Right ventricle myocardium inferior (tissue), 1 donor: ENCODE data around the gene TBCE. TPM values are rescaled to one million over a fixed set of nuclear protein-coding genes. Genes with fewer than 3 reads are reported as not detected.

Experiments used
- ATAC-seq: fragments of 200-7000 bp; cut with Tn5 transposase; one replicate; pipeline ENCODE4 v1.9.1; 2020; ENCODE audit warnings: mild to moderate bottlenecking, moderate library complexity
- DNase-seq: peaks from one replicate; pipeline ENCODE4 v3.0.0; 2021; ENCODE audit errors: missing footprints
- intact Hi-C: fragments of 100-400 bp; cut with DNase I; formaldehyde crosslinking; loops from one replicate; pipeline ENCODE4 v1.11.0; 2022
- long read RNA-seq: library from polyadenylated mRNA; unstranded; transcript quantifications from one replicate; pipeline ENCODE4 v2.0.0, GENCODE V29; 2021
- total RNA-seq: library from RNA; stranded (reverse); fragmentation: NEBNext Ultra II Directional; extraction: Animal tissue kit (Norgen Biotek cat#: 25700); gene quantifications from one replicate; pipeline ENCODE4 v1.2.1, GENCODE V29; 2021
- donor health status: DM: no; HTN: yes; CAD: no; lungs with severe emphysema.

The TBCE gene, protein sequence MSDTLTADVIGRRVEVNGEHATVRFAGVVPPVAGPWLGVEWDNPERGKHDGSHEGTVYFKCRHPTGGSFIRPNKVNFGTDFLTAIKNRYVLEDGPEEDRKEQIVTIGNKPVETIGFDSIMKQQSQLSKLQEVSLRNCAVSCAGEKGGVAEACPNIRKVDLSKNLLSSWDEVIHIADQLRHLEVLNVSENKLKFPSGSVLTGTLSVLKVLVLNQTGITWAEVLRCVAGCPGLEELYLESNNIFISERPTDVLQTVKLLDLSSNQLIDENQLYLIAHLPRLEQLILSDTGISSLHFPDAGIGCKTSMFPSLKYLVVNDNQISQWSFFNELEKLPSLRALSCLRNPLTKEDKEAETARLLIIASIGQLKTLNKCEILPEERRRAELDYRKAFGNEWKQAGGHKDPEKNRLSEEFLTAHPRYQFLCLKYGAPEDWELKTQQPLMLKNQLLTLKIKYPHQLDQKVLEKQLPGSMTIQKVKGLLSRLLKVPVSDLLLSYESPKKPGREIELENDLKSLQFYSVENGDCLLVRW
- 22.8 TPM for total RNA-seq
- long read RNA-seq, full-length matches to known transcripts = 7 of 7 reads
- long read RNA-seq, partial matches to known transcripts = 0 of 7 reads
- long read RNA-seq, other reads (novel, unspliced or antisense) = 0 of 7 reads

DNA sequence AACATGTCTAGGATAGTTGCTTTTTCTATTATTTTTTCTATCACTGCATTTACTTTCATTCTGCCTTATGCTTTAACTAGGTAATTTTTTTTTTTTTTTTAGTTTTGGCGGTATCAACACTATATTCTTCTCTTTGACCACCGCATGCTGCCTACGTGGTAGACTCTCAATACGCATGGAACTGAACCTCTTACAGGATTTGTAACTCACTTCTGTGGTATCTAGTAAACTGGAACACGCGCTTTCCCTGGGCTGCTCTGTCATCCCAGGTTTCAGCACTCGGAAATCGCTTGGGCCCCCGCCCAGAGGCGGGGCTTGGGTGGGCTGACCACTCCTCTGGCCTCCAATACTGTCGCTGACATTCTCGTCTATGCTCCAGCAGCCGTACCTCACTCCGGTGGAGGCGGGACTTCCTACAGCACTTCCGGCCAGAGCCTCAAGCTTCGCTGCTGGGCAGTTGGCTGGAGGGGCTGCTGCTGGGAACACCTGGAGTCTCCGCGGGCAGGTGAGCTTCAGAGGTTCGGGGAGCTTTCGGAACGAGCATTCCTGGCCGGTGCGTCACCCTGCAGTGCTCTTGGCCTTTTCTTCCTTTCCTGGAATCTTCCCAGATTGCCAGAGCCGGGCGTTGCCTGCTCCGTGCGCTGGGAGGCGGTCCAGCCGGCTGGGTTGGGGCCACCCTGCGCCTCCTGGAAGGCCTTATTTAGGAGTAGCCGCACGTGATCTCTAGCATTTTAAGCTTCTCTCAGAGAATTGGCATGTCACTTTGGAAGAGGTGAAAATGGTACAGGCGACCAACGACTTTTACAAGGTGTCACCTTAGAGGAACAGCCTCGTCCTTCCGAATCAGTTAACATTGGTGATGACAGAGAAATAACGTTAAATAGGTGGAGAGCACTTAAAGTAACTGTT is at the start of gene TBCE:
Gene TBCE (plus strand): TSS at position 428 of the 909 bp plus-strand sequence. CDS start 12,623 bp downstream, outside the sequence.
- DNase-seq (peak; percentile 98), ATAC-seq (peak; percentile 100)
- intact Hi-C loops = loop anchor here (1.0 kb wide), 1 partner anchor 39 kb away; the partner anchor contains the start of genes ARID4B and GGPS1

- intact Hi-C loops = no loop called here
- DNase-seq (no peak), ATAC-seq (no peak)
These were observed 48.0 kb upstream of the TBCE start for GRCh38 chr1:235319255-235319654.

GRCh38 chr1:235320521-235321179 is 46.6 kb upstream of the TBCE start:
- no peak for DNase-seq
- no peak for ATAC-seq
- intact Hi-C loops = loop anchor here (10.0 kb wide), 1 partner anchor 94 kb away; no protein-coding TSS in a partner anchor

GRCh38 chr1:235324296-235324695 is 42.9 kb upstream of the TBCE start:
- DNase-seq (no peak), ATAC-seq (no peak)
- intact Hi-C loops = loop anchor here (10.0 kb wide), 1 partner anchor 91 kb away; no protein-coding TSS in a partner anchor

DNA sequence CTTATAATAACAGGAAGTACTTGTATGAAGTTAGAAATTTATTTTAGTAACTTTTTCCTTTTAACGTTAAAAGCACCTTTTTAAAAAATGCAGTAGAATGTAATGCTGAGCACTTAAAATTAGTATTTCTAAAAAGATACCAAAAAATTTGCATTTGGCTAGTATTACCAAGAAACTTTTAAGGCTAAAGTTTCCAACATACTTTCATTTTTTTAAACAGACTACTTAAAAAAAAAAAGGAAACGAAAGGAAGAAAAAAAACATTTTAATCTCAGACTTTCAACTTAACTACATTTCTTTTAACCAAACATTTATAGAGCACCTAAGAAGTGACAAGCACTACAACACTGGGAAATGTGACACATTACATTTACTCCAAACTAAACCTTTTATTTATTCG is 42.1 kb upstream of the TBCE start:
- DNase-seq = no peak
- intact Hi-C loops = loop anchor here (10.0 kb wide), 1 partner anchor 90 kb away; no protein-coding TSS in a partner anchor
- ATAC-seq = no peak

DNA sequence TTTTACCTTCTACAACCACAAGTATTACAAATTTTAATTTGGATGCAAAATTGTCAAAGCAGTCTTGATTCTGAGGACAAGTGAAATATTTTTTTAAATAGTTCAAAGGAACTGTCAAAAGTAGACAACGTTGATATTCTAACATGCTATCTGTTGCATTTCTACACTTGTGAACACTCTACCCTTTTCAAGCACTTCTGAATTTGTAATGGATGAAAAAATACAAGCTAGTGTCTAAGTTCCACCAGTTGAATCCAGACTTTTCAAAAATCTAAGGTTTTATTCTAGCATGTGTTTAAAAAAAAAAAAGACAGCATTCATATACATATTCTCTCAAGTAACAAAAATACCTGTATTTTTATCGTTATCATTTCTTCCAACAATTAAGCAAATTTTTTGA is 41.4 kb upstream of the TBCE start:
- intact Hi-C loops = loop anchor here (10.0 kb wide), 1 partner anchor 89 kb away; no protein-coding TSS in a partner anchor
- ATAC-seq (no peak), DNase-seq (no peak)

DNA sequence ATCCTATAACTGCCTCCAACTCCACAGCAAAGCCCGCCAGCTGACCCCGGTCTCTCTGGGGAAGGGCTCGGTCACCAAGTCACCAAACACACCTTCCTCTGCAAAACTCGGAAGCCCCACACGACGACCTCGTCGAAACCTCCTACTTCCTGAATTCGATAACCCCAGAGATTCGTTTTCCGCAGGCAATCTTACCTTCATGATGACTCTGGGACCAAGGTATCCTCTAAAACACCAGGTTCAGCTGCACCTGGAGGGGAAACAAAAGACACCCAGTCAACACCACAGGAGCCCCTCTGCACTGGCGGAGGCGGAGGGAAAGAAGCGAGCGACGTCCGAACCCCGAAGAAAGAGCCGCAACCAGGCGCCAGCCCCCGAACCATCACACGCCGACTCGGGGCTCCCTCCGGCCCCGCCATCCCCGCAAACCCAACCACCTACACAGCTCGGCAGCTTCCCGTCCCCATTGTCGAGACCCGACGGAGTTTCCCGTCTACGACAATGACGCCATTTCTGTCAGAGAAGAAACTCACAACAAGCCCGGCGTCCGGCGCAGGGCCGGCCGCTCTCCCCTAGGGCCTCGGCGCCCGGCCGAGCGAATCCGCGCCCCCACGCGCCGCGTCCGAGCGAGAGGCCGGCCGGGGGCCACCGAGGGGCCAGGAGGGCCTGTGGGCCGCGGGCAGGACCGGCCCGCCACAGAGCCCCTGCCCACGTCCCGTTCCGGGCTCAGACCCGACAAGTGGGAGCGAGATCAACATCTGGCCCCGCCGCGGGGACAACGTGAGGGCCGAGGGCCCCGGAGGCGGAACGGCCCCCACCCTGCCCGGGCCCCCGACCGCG is 40.3 kb upstream of the TBCE start:
- DNase-seq (peak; percentile 76), ATAC-seq (no peak)
- intact Hi-C loops = loop anchor here (10.0 kb wide), 1 partner anchor 88 kb away; no protein-coding TSS in a partner anchor

DNA sequence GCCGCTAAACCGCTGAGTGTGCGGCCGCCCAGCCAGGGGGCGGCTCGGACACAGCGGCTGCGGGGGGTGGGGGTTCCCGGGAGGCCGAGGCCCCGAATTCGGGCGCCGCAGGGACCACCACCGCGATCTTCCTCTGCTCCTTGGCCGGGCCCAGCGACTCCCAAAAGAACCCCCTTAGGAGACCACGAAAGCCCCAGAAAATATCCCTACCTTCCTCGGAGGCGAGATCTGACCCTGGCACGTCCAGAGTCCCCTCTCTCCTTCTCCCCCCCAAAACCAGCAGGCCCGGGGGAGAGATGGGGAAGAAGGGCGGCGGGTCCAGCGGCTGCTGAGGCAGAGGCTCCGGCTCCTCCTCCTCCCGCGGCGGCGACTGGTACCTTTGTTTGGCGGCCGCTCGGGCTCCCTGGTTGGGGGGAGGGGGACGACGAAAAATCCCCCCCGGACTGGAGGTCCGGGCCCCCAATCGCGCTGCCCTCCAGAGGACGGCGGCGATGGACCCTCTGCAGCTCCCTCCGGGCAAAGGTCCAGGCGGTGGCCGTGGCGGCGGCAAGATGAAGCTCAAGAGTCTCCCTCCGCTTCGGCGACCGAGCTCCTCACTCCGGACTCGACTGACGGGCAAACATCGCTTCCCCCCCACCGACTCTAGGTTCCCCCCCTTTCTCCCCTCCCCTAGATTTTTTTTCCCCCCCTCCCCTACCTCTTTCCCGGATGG is 39.5 kb upstream of the TBCE start, which contains the start of gene ARID4B:
Gene ARID4B (minus strand): TSS at position 621 of the 712 bp plus-strand sequence. CDS start 1,260 bp downstream, outside the sequence.
- intact Hi-C loops = loop anchor here (1.0 to 10.0 kb wide), 2 partner anchors 40 to 87 kb away; partner anchors contain the start of gene TBCE
- DNase-seq (peak; percentile 90), ATAC-seq (peak; percentile 26)

- ATAC-seq (peak; percentile 94), DNase-seq (peak; percentile 99)
- intact Hi-C loops = loop anchor here (1.0 to 10.0 kb wide), 2 partner anchors 39 to 86 kb away; partner anchors contain the start of gene TBCE
These were observed 38.7 kb upstream of the TBCE start, which contains the start of gene GGPS1 for GRCh38 chr1:235328271-235329138. Gene GGPS1 (plus strand): TSS chr1:235328570. CDS start chr1:235335265, 6,695 bp downstream.

- intact Hi-C loops = loop anchor here (10.0 kb wide), 1 partner anchor 85 kb away; no protein-coding TSS in a partner anchor
- no peak for ATAC-seq
- no peak for DNase-seq
These were observed 37.9 kb upstream of the TBCE start for GRCh38 chr1:235329139-235329902.

DNA sequence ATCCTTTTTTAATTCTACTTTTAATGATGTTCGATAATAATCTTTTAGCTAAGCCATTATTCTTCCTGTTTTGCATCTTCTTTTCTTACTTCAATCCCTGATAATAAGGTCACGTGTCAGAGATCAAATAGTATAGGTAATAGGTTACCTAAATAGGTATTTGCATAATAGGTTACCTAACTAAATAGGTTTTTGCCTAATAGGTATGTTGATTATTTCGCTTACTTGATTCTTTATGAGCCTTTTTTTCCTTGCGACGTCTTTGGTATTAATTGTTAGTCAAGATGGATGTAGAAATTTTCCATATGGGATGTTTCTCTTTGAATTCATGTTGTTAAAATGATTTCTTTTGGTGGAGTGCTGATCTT is 36.3 kb upstream of the TBCE start:
- DNase-seq (no peak), ATAC-seq (no peak)
- intact Hi-C loops = loop anchor here (1.0 kb wide), 1 partner anchor 79 kb away; no protein-coding TSS in a partner anchor

DNA sequence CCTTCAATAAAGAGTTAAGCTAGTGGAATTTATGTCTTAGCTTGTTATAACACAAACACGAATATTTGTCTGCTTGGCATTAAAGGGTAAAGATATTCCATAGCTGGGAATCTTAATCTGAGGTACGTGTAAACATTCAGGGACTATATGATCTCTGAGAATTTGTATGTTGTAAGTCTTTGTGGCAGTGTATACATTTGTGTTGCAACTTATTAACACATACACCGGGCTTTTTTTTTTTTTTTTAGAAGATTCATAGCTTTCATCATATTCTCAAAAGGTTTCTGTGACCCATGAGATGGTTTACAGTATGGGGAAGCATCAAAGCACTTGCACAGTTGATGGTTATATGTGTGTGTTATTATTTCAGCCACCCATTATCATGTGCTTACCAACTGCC is 35.8 kb upstream of the TBCE start:
- DNase-seq = no peak
- ATAC-seq = no peak
- intact Hi-C loops = no loop called here

DNA sequence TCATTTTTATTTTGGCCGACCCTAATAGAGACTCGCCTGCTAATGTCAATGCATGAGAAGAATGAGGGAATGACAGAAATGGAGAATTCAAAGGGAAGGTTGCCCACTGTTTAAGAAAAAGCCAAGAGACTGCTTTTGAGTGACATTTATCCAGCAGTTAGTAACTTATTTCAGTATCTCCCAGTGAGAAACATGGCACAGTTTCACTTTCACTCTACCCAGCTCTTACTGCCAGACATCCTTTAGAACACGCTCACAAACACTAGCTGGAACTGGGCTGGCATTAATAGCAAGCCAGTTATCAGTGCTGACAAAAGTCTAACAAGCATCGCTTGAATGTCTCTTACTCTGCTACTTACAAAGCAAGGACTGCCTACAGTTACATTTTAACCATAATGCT is 30.3 kb upstream of the TBCE start:
- intact Hi-C loops = no loop called here
- ATAC-seq (peak; percentile 93), DNase-seq (no peak)

- ATAC-seq = no peak
- no peak for DNase-seq
- intact Hi-C loops = no loop called here
These were observed 27.5 kb upstream of the TBCE start for GRCh38 chr1:235339746-235340145.

GRCh38 chr1:235341334-235341733 is 25.9 kb upstream of the TBCE start:
- intact Hi-C loops = no loop called here
- ATAC-seq (no peak), DNase-seq (no peak)
